Liver (tissue), 3 donors: ENCODE results near the gene TGFBI.

Experiments
- GABPA ChIP-seq, 2 donors: IDR thresholded peaks in 1 of 2; conservative IDR thresholded peaks in 1 of 2; 2 replicates each; pipeline ENCODE4 v1.6.1; 2016; ENCODE audit warnings: antibody characterized with exemption in 2 of 2, mild to moderate bottlenecking in 1 of 2, moderate library complexity in 1 of 2
- SP1 ChIP-seq: IDR thresholded peaks from 2 replicates; pipeline ENCODE4 v1.6.1; 2018; ENCODE audit warnings: antibody characterized with exemption, mild to moderate bottlenecking
- YY1 ChIP-seq: IDR thresholded peaks from 2 replicates; pipeline ENCODE4 v1.6.1; 2016; ENCODE audit warnings: antibody characterized with exemption, mild to moderate bottlenecking
- TF ChIP-seq, protein P1 (sequence below): fragments of 150-350 bp; IDR thresholded peaks from 2 replicates; pipeline ENCODE4 v1.5.1; 2017; ENCODE audit warnings: improper control_type of control experiment, low read depth, low read length; ENCODE audit not compliant: missing input control
- TF ChIP-seq, protein P2 (sequence below): IDR thresholded peaks from 2 replicates; pipeline ENCODE4 v1.6.1; 2016; ENCODE audit warnings: antibody characterized with exemption, mild to moderate bottlenecking
- donor health status: healthy.
- donor health status: healthy.

DNA sequence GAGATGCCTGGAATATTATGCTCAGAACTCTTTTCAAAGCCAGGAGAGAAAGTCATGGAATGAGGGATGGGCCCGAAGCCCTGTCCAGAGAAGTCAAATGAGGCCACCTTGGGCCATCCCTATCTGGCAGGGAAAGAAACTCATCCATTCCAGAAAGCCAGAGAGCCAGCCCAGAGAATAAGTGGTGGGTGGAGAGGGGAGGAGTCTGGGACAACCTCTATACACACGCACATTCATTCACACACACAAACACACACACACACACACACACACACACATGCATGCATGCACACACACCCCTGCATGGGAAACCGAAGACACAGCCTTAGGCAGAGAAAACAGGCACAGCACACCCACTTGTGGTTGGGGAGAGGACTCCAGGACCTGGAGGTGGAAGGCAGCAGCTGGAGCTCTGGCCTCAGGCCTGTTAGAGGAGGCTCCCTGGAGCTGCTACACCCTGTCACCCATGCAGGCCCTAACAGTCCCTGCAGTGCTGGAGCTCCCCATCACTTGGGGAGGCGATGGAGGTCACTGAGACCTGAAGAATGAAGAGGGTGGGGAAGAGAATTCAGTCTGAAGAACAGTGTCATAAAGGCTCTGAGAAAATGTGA is 38.0 kb downstream of the TGFBI start:
- TF ChIP-seq, protein P1, sequence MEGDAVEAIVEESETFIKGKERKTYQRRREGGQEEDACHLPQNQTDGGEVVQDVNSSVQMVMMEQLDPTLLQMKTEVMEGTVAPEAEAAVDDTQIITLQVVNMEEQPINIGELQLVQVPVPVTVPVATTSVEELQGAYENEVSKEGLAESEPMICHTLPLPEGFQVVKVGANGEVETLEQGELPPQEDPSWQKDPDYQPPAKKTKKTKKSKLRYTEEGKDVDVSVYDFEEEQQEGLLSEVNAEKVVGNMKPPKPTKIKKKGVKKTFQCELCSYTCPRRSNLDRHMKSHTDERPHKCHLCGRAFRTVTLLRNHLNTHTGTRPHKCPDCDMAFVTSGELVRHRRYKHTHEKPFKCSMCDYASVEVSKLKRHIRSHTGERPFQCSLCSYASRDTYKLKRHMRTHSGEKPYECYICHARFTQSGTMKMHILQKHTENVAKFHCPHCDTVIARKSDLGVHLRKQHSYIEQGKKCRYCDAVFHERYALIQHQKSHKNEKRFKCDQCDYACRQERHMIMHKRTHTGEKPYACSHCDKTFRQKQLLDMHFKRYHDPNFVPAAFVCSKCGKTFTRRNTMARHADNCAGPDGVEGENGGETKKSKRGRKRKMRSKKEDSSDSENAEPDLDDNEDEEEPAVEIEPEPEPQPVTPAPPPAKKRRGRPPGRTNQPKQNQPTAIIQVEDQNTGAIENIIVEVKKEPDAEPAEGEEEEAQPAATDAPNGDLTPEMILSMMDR, result peak; percentile 16
- TF ChIP-seq GABPA (IDR thresholded peaks at IDR 0.05 in 1 of 2, conservative IDR thresholded peaks at IDR 0.05 in 1 of 2) (no peak), YY1 (no peak), SP1 (peak; percentile 38)
- TF ChIP-seq, protein P2, sequence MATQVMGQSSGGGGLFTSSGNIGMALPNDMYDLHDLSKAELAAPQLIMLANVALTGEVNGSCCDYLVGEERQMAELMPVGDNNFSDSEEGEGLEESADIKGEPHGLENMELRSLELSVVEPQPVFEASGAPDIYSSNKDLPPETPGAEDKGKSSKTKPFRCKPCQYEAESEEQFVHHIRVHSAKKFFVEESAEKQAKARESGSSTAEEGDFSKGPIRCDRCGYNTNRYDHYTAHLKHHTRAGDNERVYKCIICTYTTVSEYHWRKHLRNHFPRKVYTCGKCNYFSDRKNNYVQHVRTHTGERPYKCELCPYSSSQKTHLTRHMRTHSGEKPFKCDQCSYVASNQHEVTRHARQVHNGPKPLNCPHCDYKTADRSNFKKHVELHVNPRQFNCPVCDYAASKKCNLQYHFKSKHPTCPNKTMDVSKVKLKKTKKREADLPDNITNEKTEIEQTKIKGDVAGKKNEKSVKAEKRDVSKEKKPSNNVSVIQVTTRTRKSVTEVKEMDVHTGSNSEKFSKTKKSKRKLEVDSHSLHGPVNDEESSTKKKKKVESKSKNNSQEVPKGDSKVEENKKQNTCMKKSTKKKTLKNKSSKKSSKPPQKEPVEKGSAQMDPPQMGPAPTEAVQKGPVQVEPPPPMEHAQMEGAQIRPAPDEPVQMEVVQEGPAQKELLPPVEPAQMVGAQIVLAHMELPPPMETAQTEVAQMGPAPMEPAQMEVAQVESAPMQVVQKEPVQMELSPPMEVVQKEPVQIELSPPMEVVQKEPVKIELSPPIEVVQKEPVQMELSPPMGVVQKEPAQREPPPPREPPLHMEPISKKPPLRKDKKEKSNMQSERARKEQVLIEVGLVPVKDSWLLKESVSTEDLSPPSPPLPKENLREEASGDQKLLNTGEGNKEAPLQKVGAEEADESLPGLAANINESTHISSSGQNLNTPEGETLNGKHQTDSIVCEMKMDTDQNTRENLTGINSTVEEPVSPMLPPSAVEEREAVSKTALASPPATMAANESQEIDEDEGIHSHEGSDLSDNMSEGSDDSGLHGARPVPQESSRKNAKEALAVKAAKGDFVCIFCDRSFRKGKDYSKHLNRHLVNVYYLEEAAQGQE, result no peak
